Stimulated activated CD4-positive, alpha-beta T cell treated with anti-CD3 and anti-CD28 coated beads, Interleukin-15, amount 100 ng/mL, for 24 hours (primary cell): ENCODE results near the gene NR1I3.

Source experiments
- DNase-seq: peaks from one replicate; pipeline ENCODE4 v3.0.0-alpha.2; 2020

NR1I3 gene

GRCh38 chr1:161192476-161193465 lies 45.2 kb downstream of the NR1I3 start:
- DNase-seq, result peak; percentile 73

GRCh38 chr1:161191971-161192370 lies 46.0 kb downstream of the NR1I3 start:
- no peak for DNase-seq

- DNase-seq, result no peak
Measured at GRCh38 chr1:161190962-161191521, 47.0 kb downstream of the NR1I3 start.

GRCh38 chr1:161189036-161189435 lies 49.0 kb downstream of the NR1I3 start:
- DNase-seq, result no peak

GRCh38 chr1:161188381-161188780 lies 49.6 kb downstream of the NR1I3 start:
- DNase-seq, result no peak

GRCh38 chr1:161187311-161187710 lies 50.7 kb downstream of the NR1I3 start:
- no peak for DNase-seq

GRCh38 chr1:161185732-161186311 lies 52.2 kb downstream of the NR1I3 start:
- DNase-seq, result no peak

GRCh38 chr1:161185282-161185682 lies 52.7 kb downstream of the NR1I3 start:
- DNase-seq, result peak; percentile 72

- DNase-seq, result peak; percentile 76
Measured at GRCh38 chr1:161182214-161182613, 55.8 kb downstream of the NR1I3 start.

- no peak for DNase-seq
Measured at GRCh38 chr1:161180639-161181038, 57.4 kb downstream of the NR1I3 start.

- DNase-seq, result no peak
Measured at GRCh38 chr1:161179698-161180097, 58.3 kb downstream of the NR1I3 start.
